GM21367 (cell line): ENCODE results near the gene DOK6.
"Not testable (repeated sequence)": the region's sequence is repeated elsewhere in the genome, so short reads cannot be mapped to it uniquely, and the experiment has no call there.

Experiments used
- ATAC-seq: cut with Tn5 transposase; IDR thresholded peaks from one replicate; pipeline ENCODE4 v1.9.1; 2021; ENCODE audit not compliant: unreplicated experiment

Gene DOK6

GRCh38 chr18:69400253-69400975 lies at the start of gene DOK6:
TSS of gene DOK6 (plus strand) at chr18:69400888.
- no peak for ATAC-seq

GRCh38 chr18:69353023-69353422 lies 47.7 kb upstream of the DOK6 start:
- no peak for ATAC-seq

- ATAC-seq: no peak
Observed at GRCh38 chr18:69357590-69357989, 43.1 kb upstream of the DOK6 start.

- ATAC-seq: no peak
Observed at GRCh38 chr18:69358212-69358895, 42.3 kb upstream of the DOK6 start.

GRCh38 chr18:69359768-69360167 lies 40.9 kb upstream of the DOK6 start:
- ATAC-seq: not testable (repeated sequence)

GRCh38 chr18:69364930-69365329 lies 35.8 kb upstream of the DOK6 start:
- no peak for ATAC-seq

GRCh38 chr18:69365658-69366057 lies 35.0 kb upstream of the DOK6 start:
- no peak for ATAC-seq

GRCh38 chr18:69367104-69367503 lies 33.6 kb upstream of the DOK6 start:
- ATAC-seq: no peak

GRCh38 chr18:69371729-69372128 lies 29.0 kb upstream of the DOK6 start:
- ATAC-seq: no peak

GRCh38 chr18:69380324-69380723 lies 20.4 kb upstream of the DOK6 start:
- ATAC-seq: no peak

- ATAC-seq: no peak
Observed at GRCh38 chr18:69383186-69383585, 17.5 kb upstream of the DOK6 start.

- ATAC-seq: no peak
Observed at GRCh38 chr18:69387186-69387585, 13.5 kb upstream of the DOK6 start.

- ATAC-seq: no peak
Observed at GRCh38 chr18:69388222-69388621, 12.5 kb upstream of the DOK6 start.

GRCh38 chr18:69397096-69397495 lies 3.6 kb upstream of the DOK6 start:
- ATAC-seq: no peak

- ATAC-seq: no peak
Observed at GRCh38 chr18:69399253-69399652, 1.4 kb upstream of the DOK6 start.

GRCh38 chr18:69400976-69401225 lies 213 bp downstream of the DOK6 start:
- ATAC-seq: no peak

GRCh38 chr18:69401226-69401971 lies 711 bp downstream of the DOK6 start:
- ATAC-seq: no peak

GRCh38 chr18:69401972-69402532 lies 1.4 kb downstream of the DOK6 start:
- no peak for ATAC-seq

- no peak for ATAC-seq
Observed at GRCh38 chr18:69402533-69402989, 1.9 kb downstream of the DOK6 start.

GRCh38 chr18:69408522-69408921 lies 7.8 kb downstream of the DOK6 start:
- ATAC-seq: no peak

GRCh38 chr18:69411199-69411598 lies 10.5 kb downstream of the DOK6 start:
- no peak for ATAC-seq

GRCh38 chr18:69414184-69414583 lies 13.5 kb downstream of the DOK6 start:
- no peak for ATAC-seq
